Nephron (organoid): ENCODE results near the gene PLS3.
"Not testable (repeated sequence)": the region's sequence is repeated elsewhere in the genome, so short reads cannot be mapped to it uniquely, and the experiment has no call there.

Experiments
- H3K27ac Mint-ChIP-seq, 3 experiments: 2 replicates each; pipeline ENCODE4 v1.8.0; 2020; ENCODE audit warnings: mixed read lengths in 3 of 3, mild to moderate bottlenecking in 2 of 3, moderate library complexity in 1 of 3
- H3K27me3 Mint-ChIP-seq: 2 replicates; pipeline ENCODE4 v1.8.0; 2021; ENCODE audit warnings: low read depth, mild to moderate bottlenecking, moderate library complexity, mixed read lengths
- H3K36me3 Mint-ChIP-seq: 2 replicates; pipeline ENCODE4 v1.8.0; 2020; ENCODE audit warnings: low read depth, mixed read lengths
- H3K4me1 Mint-ChIP-seq: 2 replicates; pipeline ENCODE4 v1.8.0; 2020; ENCODE audit warnings: mixed read lengths
- H3K4me3 Mint-ChIP-seq, 3 experiments: 2 replicates each; pipeline ENCODE4 v1.8.0; 2020; ENCODE audit warnings: mild to moderate bottlenecking in 3 of 3, mixed read lengths in 3 of 3, moderate library complexity in 2 of 3
- H3K9me3 Mint-ChIP-seq: 2 replicates; pipeline ENCODE4 v1.8.0; 2020; ENCODE audit warnings: mixed read lengths
- CTCF ChIP-seq, 3 experiments: fragments of 200-600 bp; sonication (generic); IDR thresholded peaks; one replicate each; pipeline ENCODE4 v1.5.0; 2021; ENCODE audit warnings: antibody characterized with exemption in 3 of 3; ENCODE audit not compliant: unreplicated experiment in 3 of 3

PLS3 gene

GRCh38 chrX:115632455-115632854 is 71.5 kb downstream of the PLS3 start:
- TF ChIP-seq CTCF (IDR thresholded peaks at IDR 0.05; ENCODE audit: unreplicated experiment in 3 of 3): no peak
- Mint-ChIP-seq H3K27ac (no peak overlapping the region), H3K36me3 (peaks cover 29% of the 10 kb centered on the region), H3K27me3 (no peaks in the 10 kb centered on the region), H3K9me3 (no peaks in the 10 kb centered on the region), H3K4me3 (no peak overlapping the region), H3K4me1 (no peaks in the 10 kb centered on the region)

GRCh38 chrX:115633397-115633796 is 72.4 kb downstream of the PLS3 start:
- peaks cover 35% of the 10 kb centered on the region for H3K36me3 Mint-ChIP-seq
- H3K4me1 Mint-ChIP-seq, H3K27me3 Mint-ChIP-seq, H3K9me3 Mint-ChIP-seq, H3K4me3 Mint-ChIP-seq, H3K27ac Mint-ChIP-seq: not testable (repeated sequence)

- Mint-ChIP-seq H3K4me1 (peaks cover 21% of the 10 kb centered on the region), H3K27me3 (no peaks in the 10 kb centered on the region), H3K36me3 (peaks cover 56% of the 10 kb centered on the region), H3K4me3 (no peak overlapping the region), H3K9me3 (no peaks in the 10 kb centered on the region), H3K27ac (peak overlapping the region in 2 of 3 experiments; percentile 6 to 52)
- TF ChIP-seq CTCF (IDR thresholded peaks at IDR 0.05; ENCODE audit: unreplicated experiment in 3 of 3): no peak
These were observed 78.4 kb downstream of the PLS3 start for GRCh38 chrX:115639334-115639880.

GRCh38 chrX:115642311-115642710 is 81.3 kb downstream of the PLS3 start:
- H3K36me3 Mint-ChIP-seq: peaks cover 56% of the 10 kb centered on the region

GRCh38 chrX:115642895-115643530 is 82.0 kb downstream of the PLS3 start:
- H3K4me3 Mint-ChIP-seq: no peak overlapping the region
- H3K9me3 Mint-ChIP-seq: no peaks in the 10 kb centered on the region
- TF ChIP-seq CTCF (IDR thresholded peaks at IDR 0.05; ENCODE audit: unreplicated experiment in 3 of 3): peak; percentile 98 to 99 (median 99)
- peaks cover 21% of the 10 kb centered on the region for H3K4me1 Mint-ChIP-seq
- no peaks in the 10 kb centered on the region for H3K27me3 Mint-ChIP-seq
- H3K27ac Mint-ChIP-seq: peak overlapping the region; percentile 78 to 90 (median 82)
- H3K36me3 Mint-ChIP-seq: peaks cover 55% of the 10 kb centered on the region

More at GRCh38 chrX:115642311-115642710, 81.3 kb downstream of the PLS3 start:
- Mint-ChIP-seq H3K27ac (peak overlapping the region; percentile 78 to 92 (median 82)), H3K9me3 (no peaks in the 10 kb centered on the region), H3K27me3 (no peaks in the 10 kb centered on the region), H3K4me1 (peaks cover 21% of the 10 kb centered on the region), H3K4me3 (no peak overlapping the region)
- TF ChIP-seq CTCF (IDR thresholded peaks at IDR 0.05; ENCODE audit: unreplicated experiment in 3 of 3): no peak

- not testable (repeated sequence) for H3K4me3 Mint-ChIP-seq, H3K9me3 Mint-ChIP-seq, H3K27ac Mint-ChIP-seq, H3K27me3 Mint-ChIP-seq
- Mint-ChIP-seq H3K36me3 (peaks cover 64% of the 10 kb centered on the region), H3K4me1 (peaks cover 19% of the 10 kb centered on the region)
These were observed 83.4 kb downstream of the PLS3 start for GRCh38 chrX:115644397-115644796.

GRCh38 chrX:115649461-115650063 is 88.6 kb downstream of the PLS3 start:
- peaks cover 19% of the 10 kb centered on the region for H3K4me1 Mint-ChIP-seq
- H3K27ac Mint-ChIP-seq: peak overlapping the region; percentile 35 to 68 (median 63)
- TF ChIP-seq CTCF (IDR thresholded peaks at IDR 0.05; ENCODE audit: unreplicated experiment in 3 of 3): no peak
- no peaks in the 10 kb centered on the region for H3K9me3 Mint-ChIP-seq
- H3K4me3 Mint-ChIP-seq: no peak overlapping the region
- peaks cover 57% of the 10 kb centered on the region for H3K36me3 Mint-ChIP-seq
- no peaks in the 10 kb centered on the region for H3K27me3 Mint-ChIP-seq
